ENCODE results near the gene SELL. TPM values are rescaled to one million over a fixed set of nuclear protein-coding genes. Genes with fewer than 3 reads are reported as not detected.

SELL gene
- total RNA-seq, 2 experiments from 2014 or later: 204 to 216 TPM

- H3K36me3 ChIP-seq (ENCODE audit: insufficient read depth, low read length): no peaks in the 10 kb centered on the region
- ChIA-PET POLR2A (no interaction called here), CTCF (no interaction called here)
- ATAC-seq (ENCODE audit: poor library complexity) (no peak), DNase-seq (no peak)
- Mint-ChIP-seq H3K27ac (no peak overlapping the region), H3K36me3 (ENCODE audit: low read depth) (no peaks in the 10 kb centered on the region), H3K9me3 (no peaks in the 10 kb centered on the region), H3K27me3 (peaks cover 6% of the 10 kb centered on the region), H3K4me1 (ENCODE audit: low read depth) (no peaks in the 10 kb centered on the region), H3K4me3 (no peak overlapping the region)
- H3K27me3 ChIP-seq (ENCODE audit: control insufficient read depth in 1 of 2, insufficient read depth in 2 of 2, low read length in 2 of 2): peaks cover 0 to 11% of the 10 kb centered on the region in 2 experiments
- H3K4me1 ChIP-seq (ENCODE audit: insufficient read depth, low read length): no peaks in the 10 kb centered on the region
- no peak overlapping the region for H3K27ac ChIP-seq (ENCODE audit: low read depth in 1 of 2, low read length in 2 of 2)
- H3K9me3 ChIP-seq (ENCODE audit: control insufficient read depth in 1 of 2, insufficient read depth in 1 of 2, low read length in 2 of 2): no peaks in the 10 kb centered on the region
- no peak overlapping the region for H3K4me3 ChIP-seq (ENCODE audit: low read length)
- TF ChIP-seq CTCF (IDR thresholded peaks at IDR 0.05): no peak
- intact Hi-C loops (cut with DNase I, micrococcal nuclease): no loop called here
These were observed 30.4 kb upstream of the SELL start for GRCh38 chr1:169741666-169742394.

- ATAC-seq (ENCODE audit: poor library complexity) (no peak), DNase-seq (no peak)
- Histone ChIP-seq H3K4me1 (ENCODE audit: insufficient read depth, low read length) (no peaks in the 10 kb centered on the region), H3K4me3 (ENCODE audit: low read length) (no peak overlapping the region), H3K27ac (ENCODE audit: low read depth in 1 of 2, low read length in 2 of 2) (no peak overlapping the region), H3K9me3 (ENCODE audit: control insufficient read depth in 1 of 2, insufficient read depth in 1 of 2, low read length in 2 of 2) (no peaks in the 10 kb centered on the region), H3K27me3 (ENCODE audit: control insufficient read depth in 1 of 2, insufficient read depth in 2 of 2, low read length in 2 of 2) (peaks cover 0 to 12% of the 10 kb centered on the region in 2 experiments), H3K36me3 (ENCODE audit: insufficient read depth, low read length) (no peaks in the 10 kb centered on the region)
- no peaks in the 10 kb centered on the region for H3K9me3 Mint-ChIP-seq
- no peak for TF ChIP-seq CTCF (IDR thresholded peaks at IDR 0.05)
- no peaks in the 10 kb centered on the region for H3K4me1 Mint-ChIP-seq (ENCODE audit: low read depth)
- H3K36me3 Mint-ChIP-seq (ENCODE audit: low read depth): no peaks in the 10 kb centered on the region
- no peak overlapping the region for H3K27ac Mint-ChIP-seq
- H3K27me3 Mint-ChIP-seq: peaks cover 15% of the 10 kb centered on the region
- intact Hi-C loops (cut with DNase I, micrococcal nuclease): no loop called here
- ChIA-PET POLR2A (no interaction called here), CTCF (interaction anchor here (0.6 kb wide), 1 partner anchor 9 kb away, joined by 3 read pairs; no protein-coding TSS in a partner anchor)
- no peak overlapping the region for H3K4me3 Mint-ChIP-seq
These were observed 28.6 kb upstream of the SELL start for GRCh38 chr1:169739980-169740379.

GRCh38 chr1:169733924-169734323, 22.5 kb upstream of the SELL start, which contains the start of gene SELE:
SELE (minus strand) TSS chr1:169734079; CDS start chr1:169733612, 467 bp downstream.
- DNase-seq (no peak), ATAC-seq (ENCODE audit: poor library complexity) (no peak)
- no peak within 1 kb of the TSS for H3K27ac Mint-ChIP-seq
- Histone ChIP-seq H3K4me1 (ENCODE audit: insufficient read depth, low read length) (no peaks in the 10 kb centered on the region), H3K9me3 (ENCODE audit: control insufficient read depth in 1 of 2, insufficient read depth in 1 of 2, low read length in 2 of 2) (no peaks in the 10 kb centered on the region), H3K36me3 (ENCODE audit: insufficient read depth, low read length) (no peaks in the 10 kb centered on the region), H3K4me3 (ENCODE audit: low read length) (no peak within 1 kb of the TSS), H3K27ac (ENCODE audit: low read depth in 1 of 2, low read length in 2 of 2) (no peak within 1 kb of the TSS), H3K27me3 (ENCODE audit: control insufficient read depth in 1 of 2, insufficient read depth in 2 of 2, low read length in 2 of 2) (peaks cover 6 to 8% of the 10 kb centered on the region in 2 experiments)
- CTCF ChIA-PET: interaction anchor here (1.0 kb wide), 1 partner anchor 9 kb away, joined by 3 read pairs; no protein-coding TSS in a partner anchor
- intact Hi-C loops (cut with DNase I, micrococcal nuclease): no loop called here
- peaks cover 15% of the 10 kb centered on the region for H3K27me3 Mint-ChIP-seq
- no peaks in the 10 kb centered on the region for H3K9me3 Mint-ChIP-seq
- POLR2A ChIA-PET: no interaction called here
- H3K4me3 Mint-ChIP-seq: no peak within 1 kb of the TSS
- H3K36me3 Mint-ChIP-seq (ENCODE audit: low read depth): no peaks in the 10 kb centered on the region
- H3K4me1 Mint-ChIP-seq (ENCODE audit: low read depth): no peaks in the 10 kb centered on the region
- TF ChIP-seq CTCF (IDR thresholded peaks at IDR 0.05): no peak
